LNCAP (cell line): ENCODE measurements around the gene HVCN1.

ENCODE experiments used
- CTCF ChIP-seq: fragments of 450-650 bp; IDR thresholded peaks from 2 replicates; pipeline ENCODE4 v1.5.1; 2017; ENCODE audit warnings: mild to moderate bottlenecking

The HVCN1 gene

GRCh38 chr12:110686294-110686903 is 2.5 kb downstream of the HVCN1 start:
- TF ChIP-seq CTCF = no peak

GRCh38 chr12:110684312-110684836 is 4.5 kb downstream of the HVCN1 start:
- TF ChIP-seq CTCF = no peak

- no peak for TF ChIP-seq CTCF
Measured at GRCh38 chr12:110683888-110684287, 5.0 kb downstream of the HVCN1 start.

GRCh38 chr12:110680032-110680431 is 8.9 kb downstream of the HVCN1 start:
- TF ChIP-seq CTCF = no peak

GRCh38 chr12:110679201-110679600 is 9.7 kb downstream of the HVCN1 start:
- TF ChIP-seq CTCF = no peak

GRCh38 chr12:110677982-110678381 is 10.9 kb downstream of the HVCN1 start:
- no peak for TF ChIP-seq CTCF

GRCh38 chr12:110677206-110677911 is 11.6 kb downstream of the HVCN1 start:
- TF ChIP-seq CTCF = no peak
